Naive B cell (primary cell): ENCODE results near the gene NUMA1. TPM values are rescaled to one million over a fixed set of nuclear protein-coding genes. Genes with fewer than 3 reads are reported as not detected.

ENCODE experiments used
- ATAC-seq, 2 donors: fragments of 150-1000 bp; cut with Tn5 transposase; 2 replicates each; pipeline ENCODE4 v1.10.0; 2021; ENCODE audit warnings: low read depth in 2 of 2, mild to moderate bottlenecking in 2 of 2, moderate library complexity in 2 of 2
- DNase-seq: peaks from one replicate; pipeline ENCODE4 v3.0.0; 2022
- H3K27ac Mint-ChIP-seq, 6 donors: one replicate each; pipeline ENCODE4 v1.8.0; 2020 to 2022; ENCODE audit warnings: mild to moderate bottlenecking in 6 of 6, mixed read lengths in 6 of 6, moderate library complexity in 5 of 6, inconsistent platforms in 2 of 6
- H3K27me3 Mint-ChIP-seq, 3 donors: one replicate each; pipeline ENCODE4 v1.8.0; 2021 to 2022; ENCODE audit warnings: mixed read lengths in 3 of 3, mild to moderate bottlenecking in 1 of 3
- H3K36me3 Mint-ChIP-seq, 2 donors: one replicate each; pipeline ENCODE4 v1.8.0; 2020 to 2022; ENCODE audit warnings: mixed read lengths in 2 of 2, inconsistent platforms in 1 of 2, mild to moderate bottlenecking in 1 of 2
- H3K4me1 Mint-ChIP-seq, 3 donors: one replicate each; pipeline ENCODE4 v1.8.0; 2020 to 2022; ENCODE audit warnings: mixed read lengths in 3 of 3, inconsistent platforms in 1 of 3, mild to moderate bottlenecking in 1 of 3, moderate library complexity in 1 of 3
- H3K4me3 Mint-ChIP-seq, 8 donors: one replicate each; pipeline ENCODE4 v1.8.0; 2020 to 2022; ENCODE audit warnings: mild to moderate bottlenecking in 8 of 8, mixed read lengths in 8 of 8, moderate library complexity in 8 of 8, inconsistent platforms in 2 of 8
- H3K9me3 Mint-ChIP-seq, 7 donors: one replicate each; pipeline ENCODE4 v1.8.0; 2020 to 2022; ENCODE audit warnings: mixed read lengths in 7 of 7, mild to moderate bottlenecking in 5 of 7, inconsistent platforms in 2 of 7, moderate library complexity in 1 of 7
- polyA plus RNA-seq, 6 donors: library from polyadenylated mRNA; unstranded; fragments of 300-500 nt; fragmentation: Illumina TruSeq; gene quantifications; one replicate each; pipeline ENCODE4 v1.2.3, GENCODE V29; 2021; ENCODE audit warnings: low read depth in 6 of 6

The NUMA1 gene
- polyA plus RNA-seq, 6 donors from 2014 or later, result 5.4 to 102 (median 20.4) TPM

DNA sequence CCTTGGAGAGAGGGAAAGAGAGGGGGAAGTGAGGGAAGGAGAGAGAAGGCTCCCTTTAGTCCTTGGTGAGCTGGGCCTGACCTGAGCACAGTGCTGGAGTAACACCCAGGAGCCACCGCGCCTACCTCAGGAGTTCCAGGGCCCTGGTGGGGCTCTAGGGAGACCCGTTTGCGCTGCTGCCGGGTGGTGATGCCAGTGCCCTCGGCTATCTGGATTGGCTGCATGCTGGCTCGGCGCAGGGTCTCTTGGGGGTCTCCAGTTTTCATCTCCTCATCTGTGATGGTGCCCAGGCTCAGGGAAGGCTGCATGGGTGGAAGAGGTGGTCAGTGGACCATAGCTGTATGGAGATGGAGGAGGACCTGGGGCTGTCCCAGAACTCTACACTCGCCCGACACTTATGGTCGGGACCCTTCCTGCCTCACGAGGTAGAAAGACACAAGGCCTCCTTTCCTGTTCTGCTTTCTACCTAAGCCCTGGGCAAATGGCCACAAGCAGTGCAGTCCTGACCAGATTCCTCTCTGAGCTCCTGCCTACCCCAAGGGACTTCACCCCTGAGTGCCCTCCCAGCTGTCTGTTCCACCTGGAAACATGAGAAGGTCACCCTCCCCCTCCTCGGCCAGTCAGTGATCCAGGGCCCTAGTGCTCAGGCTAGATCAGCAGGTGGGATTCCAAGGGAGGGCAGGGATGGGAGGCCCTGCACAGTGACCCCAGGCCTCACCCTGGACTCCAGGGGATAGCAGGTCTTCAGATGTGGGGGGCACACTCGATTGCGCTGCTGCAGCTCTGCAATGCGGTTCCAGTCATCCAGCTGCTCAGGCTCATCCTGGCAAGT lies 75.6 kb downstream of the NUMA1 start:
- Mint-ChIP-seq H3K4me1 (peaks cover 8 to 16% (median 12%) of the 10 kb centered on the region in 3 donors), H3K4me3 (no peak overlapping the region), H3K36me3 (peaks cover 13 to 30% of the 10 kb centered on the region in 2 donors), H3K27ac (peak overlapping the region in 1 of 6 donors; percentile 32), H3K9me3 (no peaks in the 10 kb centered on the region), H3K27me3 (no peaks in the 10 kb centered on the region)
- no peak for ATAC-seq
- DNase-seq, result no peak

DNA sequence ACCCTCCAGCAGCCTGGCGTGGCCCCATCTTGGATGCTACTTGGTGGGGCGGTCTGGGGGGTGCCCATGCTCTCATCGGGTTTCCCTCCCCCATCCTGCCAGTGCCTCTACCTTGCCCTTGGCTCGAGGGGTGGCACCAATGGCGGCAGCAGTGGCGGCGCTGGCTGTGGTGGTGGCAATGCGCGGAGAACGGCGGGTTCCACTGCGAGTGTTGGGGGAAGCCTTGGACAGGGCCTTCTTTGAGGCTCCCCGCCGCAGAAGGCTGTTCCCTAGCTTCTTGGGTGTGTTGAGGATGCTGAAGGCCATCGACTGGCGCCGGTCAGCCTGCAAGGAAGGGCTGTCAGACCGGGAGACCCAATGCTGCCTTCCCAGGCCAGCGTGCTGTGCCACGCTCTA lies 76.6 kb downstream of the NUMA1 start:
- H3K4me1 Mint-ChIP-seq, result peaks cover 18 to 26% (median 21%) of the 10 kb centered on the region in 3 donors
- no peaks in the 10 kb centered on the region for H3K9me3 Mint-ChIP-seq
- ATAC-seq (no peak), DNase-seq (no peak)
- H3K36me3 Mint-ChIP-seq, result peaks cover 18 to 23% of the 10 kb centered on the region in 2 donors
- no peak overlapping the region for H3K4me3 Mint-ChIP-seq
- no peaks in the 10 kb centered on the region for H3K27me3 Mint-ChIP-seq
- H3K27ac Mint-ChIP-seq, result peak overlapping the region in 2 of 6 donors; percentile 10 to 75

DNA sequence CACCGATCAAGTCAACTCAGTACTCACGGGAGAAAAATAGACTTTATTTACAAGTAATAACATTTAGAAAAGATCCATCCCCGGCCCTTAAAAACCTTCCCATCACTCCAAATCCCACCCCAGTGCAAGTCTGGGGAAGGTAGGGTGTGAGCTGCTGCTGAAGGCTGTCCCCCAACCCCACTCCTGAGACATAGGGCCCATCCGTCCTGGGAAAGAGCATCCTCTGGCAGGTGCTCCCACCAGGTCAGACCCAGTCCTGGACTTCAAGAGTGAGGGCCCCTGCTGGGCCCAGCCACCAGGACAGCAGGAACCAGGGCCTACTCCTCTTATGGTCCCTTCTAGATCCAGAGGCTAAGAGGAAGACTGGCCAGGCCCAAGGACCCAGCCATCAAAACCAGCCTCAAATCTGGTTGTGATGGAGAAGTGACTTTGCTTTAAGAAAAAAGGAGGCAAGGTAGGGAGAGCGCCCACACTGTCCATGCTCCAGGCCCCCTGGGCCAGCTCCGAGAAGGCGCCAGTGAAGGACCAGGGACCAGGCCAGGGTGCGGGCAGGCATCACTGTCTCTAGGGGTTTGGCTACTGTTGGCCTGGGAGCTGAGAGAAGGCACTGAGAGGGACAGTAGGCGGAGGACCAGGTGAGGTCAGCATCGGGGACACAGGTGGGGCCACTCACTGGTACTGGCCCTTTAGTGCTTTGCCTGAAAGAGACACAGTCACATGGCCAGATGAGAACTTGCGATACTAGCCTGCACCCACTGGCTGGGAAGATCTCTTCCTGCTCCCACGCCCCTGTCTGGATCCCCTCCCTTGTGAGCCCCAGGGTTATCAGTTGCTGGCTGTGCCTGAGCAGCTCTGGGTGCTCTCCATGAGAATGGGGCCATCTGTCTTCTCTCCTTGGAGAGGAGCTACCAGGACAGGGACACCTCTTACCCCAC lies 77.2 kb downstream of the NUMA1 start:
- peaks cover 13 to 16% of the 10 kb centered on the region in 2 donors for H3K36me3 Mint-ChIP-seq
- no peaks in the 10 kb centered on the region for H3K9me3 Mint-ChIP-seq
- H3K4me1 Mint-ChIP-seq, result peaks cover 24 to 33% (median 28%) of the 10 kb centered on the region in 3 donors
- DNase-seq, result no peak
- H3K27me3 Mint-ChIP-seq, result no peaks in the 10 kb centered on the region
- no peak for ATAC-seq
- peak overlapping the region in 2 of 6 donors; percentile 3 to 65 for H3K27ac Mint-ChIP-seq
- no peak overlapping the region for H3K4me3 Mint-ChIP-seq

DNA sequence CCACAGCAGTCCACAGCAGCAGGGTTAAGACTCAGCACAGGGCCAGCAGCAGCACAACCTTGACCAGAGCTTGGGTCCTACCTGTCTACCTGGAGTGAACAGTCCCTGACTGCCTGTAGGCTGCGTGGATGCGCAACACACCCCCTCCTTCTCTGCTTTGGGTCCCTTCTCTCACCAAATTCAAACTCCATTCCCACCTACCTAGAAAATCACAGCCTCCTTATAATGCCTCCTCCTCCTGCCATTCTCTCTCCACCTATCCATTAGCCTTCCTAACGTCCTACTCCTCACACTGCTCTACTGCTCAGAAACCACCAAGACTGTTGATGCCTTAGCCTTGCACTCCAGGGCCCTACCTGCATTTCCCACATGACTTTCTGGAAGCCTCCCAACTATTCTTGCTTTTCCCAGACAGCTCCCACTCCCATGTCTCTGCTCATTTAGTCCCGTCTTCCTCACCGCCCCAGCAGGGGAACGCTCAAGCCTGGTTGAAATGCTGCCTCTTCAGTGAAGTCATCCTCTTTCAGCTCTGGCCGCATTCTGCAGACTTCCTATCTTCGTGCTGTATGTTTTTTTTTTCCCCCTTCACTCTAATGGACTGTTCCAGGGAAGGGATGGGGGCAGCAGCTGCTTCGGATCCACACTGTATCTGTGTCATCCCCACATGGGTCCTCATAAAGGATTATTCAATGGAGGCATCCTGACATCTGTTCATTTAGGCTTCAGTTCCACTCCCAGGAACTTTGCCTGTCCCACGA lies 78.3 kb downstream of the NUMA1 start:
- H3K4me1 Mint-ChIP-seq, result peaks cover 27 to 42% (median 33%) of the 10 kb centered on the region in 3 donors
- H3K27ac Mint-ChIP-seq, result peak overlapping the region; percentile 24 to 83 (median 36)
- H3K9me3 Mint-ChIP-seq, result no peaks in the 10 kb centered on the region
- no peaks in the 10 kb centered on the region for H3K27me3 Mint-ChIP-seq
- peaks cover 5 to 13% of the 10 kb centered on the region in 2 donors for H3K36me3 Mint-ChIP-seq
- no peak for ATAC-seq
- peak overlapping the region in 1 of 8 donors; percentile 79 for H3K4me3 Mint-ChIP-seq
- no peak for DNase-seq

DNA sequence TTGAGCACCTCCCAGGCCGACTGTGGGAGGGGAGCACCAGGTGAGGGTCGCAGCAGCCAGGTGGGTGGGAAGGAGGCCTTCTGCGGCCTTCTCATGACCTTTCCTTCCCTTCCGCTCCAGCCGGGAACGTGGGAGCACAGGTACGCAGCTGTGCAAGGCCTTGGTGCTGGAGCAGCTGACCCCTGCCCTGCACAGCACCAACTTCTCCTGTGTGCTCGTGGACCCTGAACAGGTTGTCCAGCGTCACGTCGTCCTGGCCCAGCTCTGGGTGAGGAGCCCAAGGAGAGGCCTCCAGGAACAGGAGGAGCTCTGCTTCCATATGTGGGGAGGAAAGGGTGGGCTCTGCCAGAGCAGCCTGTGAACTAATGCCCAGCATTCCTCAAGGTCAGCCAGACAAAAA lies 79.1 kb downstream of the NUMA1 start:
- Mint-ChIP-seq H3K9me3 (no peaks in the 10 kb centered on the region), H3K27me3 (no peaks in the 10 kb centered on the region), H3K4me3 (peak overlapping the region in 1 of 8 donors; percentile 22), H3K36me3 (peaks cover 0 to 13% of the 10 kb centered on the region in 2 donors), H3K4me1 (peaks cover 33 to 48% (median 38%) of the 10 kb centered on the region in 3 donors), H3K27ac (peak overlapping the region in 2 of 6 donors; percentile 27 to 38)
- no peak for DNase-seq
- ATAC-seq, result no peak

DNA sequence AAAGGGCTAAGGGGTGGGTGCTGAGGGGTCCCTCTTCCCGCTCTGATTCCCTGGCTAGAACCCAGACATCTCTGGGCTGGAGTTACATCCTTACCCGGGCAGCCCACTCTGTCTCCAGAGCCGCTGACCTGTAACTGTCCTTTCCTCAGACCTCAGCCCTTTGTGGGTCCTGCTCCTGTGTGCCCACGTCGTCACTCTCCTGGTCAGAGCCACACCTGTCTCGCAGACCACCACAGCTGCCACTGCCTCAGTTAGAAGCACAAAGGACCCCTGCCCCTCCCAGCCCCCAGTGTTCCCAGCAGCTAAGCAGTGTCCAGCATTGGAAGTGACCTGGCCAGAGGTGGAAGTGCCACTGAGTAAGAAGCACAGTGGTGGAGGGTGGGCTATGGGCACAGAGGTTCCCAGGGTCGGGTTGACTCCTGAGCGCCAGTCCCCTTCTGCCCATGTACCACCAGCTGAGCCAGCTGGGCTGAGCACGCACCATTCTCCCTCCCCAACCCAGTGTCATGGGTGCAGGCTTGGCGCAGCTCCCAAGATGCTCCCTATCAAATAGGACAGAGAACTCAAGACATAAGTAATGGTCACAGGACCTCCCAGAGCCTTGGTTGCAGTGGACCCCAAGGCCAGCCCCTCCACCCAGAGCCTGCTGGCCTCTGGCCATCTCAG lies 80.0 kb downstream of the NUMA1 start:
- DNase-seq, result no peak
- ATAC-seq, result no peak
- no peaks in the 10 kb centered on the region for H3K9me3 Mint-ChIP-seq
- peak overlapping the region in 1 of 8 donors; percentile 6 for H3K4me3 Mint-ChIP-seq
- peak overlapping the region in 3 of 6 donors; percentile 54 to 88 (median 68) for H3K27ac Mint-ChIP-seq
- peaks cover 33 to 43% (median 43%) of the 10 kb centered on the region in 3 donors for H3K4me1 Mint-ChIP-seq
- peaks cover 0 to 13% of the 10 kb centered on the region in 2 donors for H3K36me3 Mint-ChIP-seq
- H3K27me3 Mint-ChIP-seq, result no peaks in the 10 kb centered on the region

DNA sequence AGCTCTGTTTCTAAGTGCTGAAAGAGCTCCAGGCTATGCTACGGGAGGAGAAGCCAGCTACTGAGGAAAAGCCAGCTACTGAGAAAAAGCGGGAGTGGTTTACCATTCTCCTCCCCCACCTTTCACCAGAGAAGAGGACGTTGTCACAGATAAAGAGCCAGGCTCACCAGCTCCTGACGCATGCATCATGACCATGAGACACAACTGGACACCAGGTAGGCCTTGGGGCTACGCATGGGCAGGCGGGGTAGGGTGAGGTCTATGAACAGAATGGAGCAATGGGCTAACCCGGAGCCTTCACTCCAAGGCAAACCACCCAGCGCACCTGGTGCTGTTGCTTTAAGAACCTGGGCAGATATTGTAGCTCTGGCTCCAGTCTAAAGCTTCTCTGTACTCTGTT lies 80.5 kb downstream of the NUMA1 start:
- Mint-ChIP-seq H3K4me1 (peaks cover 33 to 45% (median 43%) of the 10 kb centered on the region in 3 donors), H3K36me3 (peaks cover 0 to 13% of the 10 kb centered on the region in 2 donors), H3K4me3 (peak overlapping the region in 4 of 8 donors; percentile 82 to 93 (median 88)), H3K9me3 (no peaks in the 10 kb centered on the region), H3K27me3 (no peaks in the 10 kb centered on the region), H3K27ac (peak overlapping the region in 4 of 6 donors; percentile 64 to 92 (median 78))
- ATAC-seq, result no peak
- DNase-seq, result no peak

DNA sequence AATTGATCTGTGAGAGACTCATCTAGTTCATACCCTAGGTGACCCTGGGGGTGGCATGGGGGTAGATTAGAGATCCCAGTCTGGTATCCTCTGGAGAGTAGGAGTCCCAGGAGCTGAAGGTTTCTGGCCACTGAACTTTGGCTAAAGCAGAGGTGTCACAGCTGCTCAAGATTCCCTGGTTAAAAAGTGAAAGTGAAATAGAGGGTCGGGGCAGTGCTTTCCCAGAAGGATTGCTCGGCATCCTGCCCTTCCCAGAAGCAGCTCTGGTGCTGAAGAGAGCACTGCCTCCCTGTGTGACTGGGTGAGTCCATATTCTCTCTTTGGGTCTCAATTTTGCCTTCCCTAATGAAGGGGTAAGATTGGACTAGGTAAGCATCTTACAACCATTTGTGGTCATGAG lies 81.0 kb downstream of the NUMA1 start:
- peaks cover 0 to 13% of the 10 kb centered on the region in 2 donors for H3K36me3 Mint-ChIP-seq
- ATAC-seq, result no peak

DNA sequence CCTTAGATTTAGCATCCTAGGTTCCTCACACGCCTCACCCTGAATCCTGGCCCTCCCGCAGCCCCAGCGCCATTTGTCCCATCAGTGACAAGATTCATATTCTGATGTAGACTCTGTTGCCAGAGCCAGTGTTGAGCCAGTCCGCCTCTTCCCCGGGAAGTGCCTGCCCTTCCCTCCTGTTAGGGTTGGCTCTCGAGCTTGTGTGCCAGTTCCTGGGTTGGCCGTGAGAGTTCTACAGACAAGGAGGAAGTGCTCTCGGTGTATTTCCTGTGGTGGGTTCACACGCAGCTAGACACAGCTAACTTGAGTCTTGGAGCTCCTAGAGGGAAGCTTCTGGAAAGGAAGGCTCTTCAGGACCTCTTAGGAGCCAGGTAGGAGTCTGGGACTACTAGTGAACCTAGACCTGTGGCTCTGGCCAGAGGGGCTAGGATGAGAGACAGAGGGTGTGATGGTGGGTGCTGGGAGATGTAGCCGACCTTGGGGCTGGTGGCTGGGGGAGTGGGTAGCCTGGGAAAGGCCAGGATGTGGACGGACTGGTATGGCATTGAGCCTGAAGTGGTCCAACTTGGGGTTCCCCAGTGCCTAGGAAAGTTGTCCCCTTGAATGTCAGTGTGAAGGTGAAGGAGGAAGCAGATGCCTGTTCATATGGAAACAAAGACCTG lies 81.6 kb downstream of the NUMA1 start, which contains the start of gene IL18BP:
IL18BP (plus strand) TSS at position 261 of the 662 bp plus-strand sequence. CDS start 1,076 bp downstream, outside the sequence.
- Mint-ChIP-seq H3K4me1 (peaks cover 40 to 55% (median 54%) of the 10 kb centered on the region in 3 donors), H3K27me3 (no peaks in the 10 kb centered on the region), H3K4me3 (peak within 1 kb of the TSS; percentile 81 to 93 (median 86)), H3K9me3 (peaks cover 0 to 3% (median 0%) of the 10 kb centered on the region in 7 donors), H3K27ac (peak within 1 kb of the TSS; percentile 68 to 98 (median 94)), H3K36me3 (peaks cover 0 to 13% of the 10 kb centered on the region in 2 donors)
- DNase-seq (peak; percentile 29), ATAC-seq (peak; percentile 81 to 86)

More for the DNA sequence above, 81.0 kb downstream of the NUMA1 start:
- Mint-ChIP-seq H3K4me1 (peaks cover 37 to 49% (median 48%) of the 10 kb centered on the region in 3 donors), H3K27me3 (no peaks in the 10 kb centered on the region), H3K9me3 (peaks cover 0 to 3% (median 0%) of the 10 kb centered on the region in 7 donors), H3K27ac (peak overlapping the region; percentile 65 to 98 (median 94)), H3K4me3 (peak overlapping the region in 7 of 8 donors; percentile 81 to 93 (median 84))
- DNase-seq, result no peak

DNA sequence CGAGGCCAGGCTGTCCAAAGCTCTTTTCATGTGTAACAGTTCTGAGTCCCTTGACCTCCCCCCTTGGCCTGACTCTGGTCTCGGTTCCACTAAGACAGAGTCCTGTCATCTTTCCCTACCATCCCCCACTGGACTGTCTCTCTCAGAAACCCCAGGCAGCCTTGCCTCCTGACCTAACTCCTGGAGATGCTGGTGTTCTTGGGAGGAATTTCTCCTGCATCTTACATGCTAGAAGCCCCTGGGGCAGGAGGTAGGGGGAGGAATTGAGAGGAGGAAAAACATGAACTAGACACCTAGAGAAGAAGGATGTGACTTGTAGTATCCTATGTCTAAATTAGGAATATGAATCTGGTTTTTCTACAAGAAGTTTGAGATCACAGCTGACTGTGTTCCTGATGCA lies 82.3 kb downstream of the NUMA1 start:
- no peak for ATAC-seq
- Mint-ChIP-seq H3K36me3 (peaks cover 0 to 13% of the 10 kb centered on the region in 2 donors), H3K4me1 (peaks cover 45 to 62% (median 61%) of the 10 kb centered on the region in 3 donors)

DNA sequence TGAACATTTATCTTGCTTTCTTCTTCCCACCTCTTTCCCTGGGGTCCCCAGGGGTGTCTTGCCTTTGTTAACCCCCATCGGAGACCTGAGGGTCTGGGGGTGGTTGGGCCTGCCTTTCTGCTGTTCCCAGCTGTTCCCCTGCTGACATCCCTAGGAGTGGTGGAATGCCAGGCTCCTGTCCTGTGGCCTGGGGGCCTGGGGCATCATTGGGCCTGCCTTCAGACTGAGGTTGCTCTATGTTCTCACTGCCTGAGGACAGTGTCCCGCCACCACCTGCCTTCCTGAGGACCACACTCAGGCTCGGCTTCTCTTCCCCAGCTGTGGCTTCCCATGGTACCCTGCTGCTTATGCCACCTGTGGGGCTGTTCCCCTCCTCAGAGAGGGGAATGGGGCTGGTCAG lies 82.7 kb downstream of the NUMA1 start:
- Mint-ChIP-seq H3K4me3 (no peak overlapping the region), H3K4me1 (peaks cover 48 to 66% (median 65%) of the 10 kb centered on the region in 3 donors), H3K36me3 (peaks cover 0 to 11% of the 10 kb centered on the region in 2 donors), H3K9me3 (peaks cover 0 to 6% (median 0%) of the 10 kb centered on the region in 7 donors), H3K27me3 (no peaks in the 10 kb centered on the region), H3K27ac (peak overlapping the region in 3 of 6 donors; percentile 33 to 88 (median 72))
- DNase-seq, result no peak
- no peak for ATAC-seq

More for the DNA sequence above, 82.3 kb downstream of the NUMA1 start:
- H3K27me3 Mint-ChIP-seq, result no peaks in the 10 kb centered on the region
- no peak for DNase-seq
- H3K4me3 Mint-ChIP-seq, result peak overlapping the region in 4 of 8 donors; percentile 82 to 93 (median 86)
- peaks cover 0 to 6% (median 0%) of the 10 kb centered on the region in 7 donors for H3K9me3 Mint-ChIP-seq
- H3K27ac Mint-ChIP-seq, result peak overlapping the region; percentile 39 to 98 (median 92)
